Measurements from ENCODE around the gene TMC7.

Gene TMC7

DNA sequence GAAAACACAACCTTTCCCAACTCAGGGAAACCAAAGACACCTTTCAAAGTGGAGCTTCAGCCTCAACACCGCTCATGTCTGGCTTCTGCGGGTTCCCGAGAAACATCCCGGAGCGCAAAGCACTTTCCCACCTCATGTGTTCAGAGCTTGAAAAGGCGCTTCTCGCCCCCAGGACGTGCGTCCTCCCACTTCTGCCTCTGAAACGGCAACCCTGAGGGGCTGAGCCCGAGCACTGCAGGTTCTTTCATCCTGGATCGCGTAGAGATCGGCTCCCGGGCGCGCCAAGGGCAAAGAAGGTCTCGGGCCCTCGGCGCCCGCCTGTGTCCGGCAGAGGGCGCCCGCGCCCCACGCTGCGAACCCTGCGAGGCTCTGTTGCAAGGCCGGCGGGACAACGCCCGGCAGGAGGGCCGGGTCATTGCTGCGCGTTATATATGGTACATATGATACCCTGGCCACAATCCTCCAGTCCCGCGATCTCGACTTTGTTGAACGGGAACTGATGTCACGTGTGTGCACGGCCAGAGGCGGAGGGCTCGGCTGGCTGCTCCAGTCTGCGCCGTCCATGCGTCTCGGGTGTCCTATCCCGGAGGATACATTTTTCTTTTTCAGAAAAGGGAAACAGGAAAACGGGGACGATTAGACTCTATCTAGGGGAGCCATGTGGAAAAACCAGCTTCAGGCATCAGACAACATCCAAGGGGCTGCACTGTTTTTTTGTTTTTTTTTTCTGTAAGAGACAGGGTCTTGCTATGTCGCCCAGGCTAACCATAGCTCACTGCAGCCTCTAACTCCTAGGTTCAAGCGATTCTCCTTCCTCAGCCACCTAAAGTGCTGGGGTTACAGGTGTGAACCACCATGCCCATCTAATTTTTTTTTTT lies 102.8 kb downstream of the TMC7 start (continued):
- peak; percentile 82 for TF ChIP-seq ZBTB26 (tag by site-specific recombination; optimal IDR thresholded peaks at IDR 0.05)
- no peak for TF ChIP-seq ZNF548 (tag by site-specific recombination; IDR thresholded peaks at IDR 0.05)
- no peak for TF ChIP-seq ZNF555 (tag by site-specific recombination; conservative IDR thresholded peaks at IDR 0.05)
- peak; percentile 54; the same call in 1 of the 2 replicates for TF ChIP-seq BCL11A (tag by site-specific recombination; IDR thresholded peaks at IDR 0.05; ENCODE audit: low read depth)
- peak; percentile 89 for TF ChIP-seq KLF10 (tag by site-specific recombination; IDR thresholded peaks at IDR 0.05)
- peak; percentile 77 for TF ChIP-seq SP7 (tag by site-specific recombination; IDR thresholded peaks at IDR 0.05)
- TF ChIP-seq ZBTB48 (tag by site-specific recombination; IDR thresholded peaks at IDR 0.05), result no peak
- TF ChIP-seq ZNF223 (tag by site-specific recombination; IDR thresholded peaks at IDR 0.05), result no peak
- TF ChIP-seq HOXA7 (CRISPR knock-in tag; IDR thresholded peaks at IDR 0.05; ENCODE audit: borderline replicate concordance), result no peak
- TF ChIP-seq, protein P1, sequence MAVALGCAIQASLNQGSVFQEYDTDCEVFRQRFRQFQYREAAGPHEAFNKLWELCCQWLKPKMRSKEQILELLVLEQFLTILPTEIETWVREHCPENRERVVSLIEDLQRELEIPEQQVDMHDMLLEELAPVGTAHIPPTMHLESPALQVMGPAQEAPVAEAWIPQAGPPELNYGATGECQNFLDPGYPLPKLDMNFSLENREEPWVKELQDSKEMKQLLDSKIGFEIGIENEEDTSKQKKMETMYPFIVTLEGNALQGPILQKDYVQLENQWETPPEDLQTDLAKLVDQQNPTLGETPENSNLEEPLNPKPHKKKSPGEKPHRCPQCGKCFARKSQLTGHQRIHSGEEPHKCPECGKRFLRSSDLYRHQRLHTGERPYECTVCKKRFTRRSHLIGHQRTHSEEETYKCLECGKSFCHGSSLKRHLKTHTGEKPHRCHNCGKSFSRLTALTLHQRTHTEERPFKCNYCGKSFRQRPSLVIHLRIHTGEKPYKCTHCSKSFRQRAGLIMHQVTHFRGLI (tag by site-specific recombination; IDR thresholded peaks at IDR 0.05), result peak; percentile 56
- TF ChIP-seq GLIS1 (tag by site-specific recombination; IDR thresholded peaks at IDR 0.05), result peak; percentile 55; the same call in 1 of the 2 replicates
- TF ChIP-seq MEIS1 (CRISPR knock-in tag; IDR thresholded peaks at IDR 0.05; ENCODE audit: borderline replicate concordance), result no peak
- no peak for TF ChIP-seq ATF2 (tag by site-specific recombination; IDR thresholded peaks at IDR 0.05; ENCODE audit: low read depth)
- TF ChIP-seq KLF8 (tag by site-specific recombination; IDR thresholded peaks at IDR 0.05), result peak; percentile 74
- TF ChIP-seq ZNF433 (tag by site-specific recombination; IDR thresholded peaks at IDR 0.05; ENCODE audit: low read depth), result no peak
- TF ChIP-seq SCRT1 (tag by site-specific recombination; IDR thresholded peaks at IDR 0.05; ENCODE audit: borderline replicate concordance), result 0 out of 2 replicates have a peak, but pooled peaks have one; percentile 25
- TF ChIP-seq YY1 (tag by site-specific recombination; IDR thresholded peaks at IDR 0.05), result 0 out of 2 replicates have a peak, but pooled peaks have one; percentile 53
- no peak for TF ChIP-seq ZBTB7A (tag by site-specific recombination; IDR thresholded peaks at IDR 0.05; ENCODE audit: low read depth)
- peak; percentile 77; the same call in 1 of the 2 replicates for TF ChIP-seq ZNF600 (tag by site-specific recombination; IDR thresholded peaks at IDR 0.05)
- TF ChIP-seq, protein P2, sequence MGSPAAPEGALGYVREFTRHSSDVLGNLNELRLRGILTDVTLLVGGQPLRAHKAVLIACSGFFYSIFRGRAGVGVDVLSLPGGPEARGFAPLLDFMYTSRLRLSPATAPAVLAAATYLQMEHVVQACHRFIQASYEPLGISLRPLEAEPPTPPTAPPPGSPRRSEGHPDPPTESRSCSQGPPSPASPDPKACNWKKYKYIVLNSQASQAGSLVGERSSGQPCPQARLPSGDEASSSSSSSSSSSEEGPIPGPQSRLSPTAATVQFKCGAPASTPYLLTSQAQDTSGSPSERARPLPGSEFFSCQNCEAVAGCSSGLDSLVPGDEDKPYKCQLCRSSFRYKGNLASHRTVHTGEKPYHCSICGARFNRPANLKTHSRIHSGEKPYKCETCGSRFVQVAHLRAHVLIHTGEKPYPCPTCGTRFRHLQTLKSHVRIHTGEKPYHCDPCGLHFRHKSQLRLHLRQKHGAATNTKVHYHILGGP (tag by site-specific recombination; IDR thresholded peaks at IDR 0.05), result no peak
- no peak for TF ChIP-seq ZNF521 (tag by site-specific recombination; IDR thresholded peaks at IDR 0.05)
- TF ChIP-seq ZNF513 (tag by site-specific recombination; IDR thresholded peaks at IDR 0.05), result no peak
- no peak for TF ChIP-seq ZBTB11 (tag by site-specific recombination; conservative IDR thresholded peaks at IDR 0.05; ENCODE audit: low read depth)
- TF ChIP-seq, protein P3, sequence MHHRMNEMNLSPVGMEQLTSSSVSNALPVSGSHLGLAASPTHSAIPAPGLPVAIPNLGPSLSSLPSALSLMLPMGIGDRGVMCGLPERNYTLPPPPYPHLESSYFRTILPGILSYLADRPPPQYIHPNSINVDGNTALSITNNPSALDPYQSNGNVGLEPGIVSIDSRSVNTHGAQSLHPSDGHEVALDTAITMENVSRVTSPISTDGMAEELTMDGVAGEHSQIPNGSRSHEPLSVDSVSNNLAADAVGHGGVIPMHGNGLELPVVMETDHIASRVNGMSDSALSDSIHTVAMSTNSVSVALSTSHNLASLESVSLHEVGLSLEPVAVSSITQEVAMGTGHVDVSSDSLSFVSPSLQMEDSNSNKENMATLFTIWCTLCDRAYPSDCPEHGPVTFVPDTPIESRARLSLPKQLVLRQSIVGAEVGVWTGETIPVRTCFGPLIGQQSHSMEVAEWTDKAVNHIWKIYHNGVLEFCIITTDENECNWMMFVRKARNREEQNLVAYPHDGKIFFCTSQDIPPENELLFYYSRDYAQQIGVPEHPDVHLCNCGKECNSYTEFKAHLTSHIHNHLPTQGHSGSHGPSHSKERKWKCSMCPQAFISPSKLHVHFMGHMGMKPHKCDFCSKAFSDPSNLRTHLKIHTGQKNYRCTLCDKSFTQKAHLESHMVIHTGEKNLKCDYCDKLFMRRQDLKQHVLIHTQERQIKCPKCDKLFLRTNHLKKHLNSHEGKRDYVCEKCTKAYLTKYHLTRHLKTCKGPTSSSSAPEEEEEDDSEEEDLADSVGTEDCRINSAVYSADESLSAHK (tag by site-specific recombination; IDR thresholded peaks at IDR 0.05), result peak; percentile 37; the same call in 1 of the 2 replicates
- TF ChIP-seq ZNF768 (tag by site-specific recombination; IDR thresholded peaks at IDR 0.05), result peak; percentile 35; the same call in 1 of the 2 replicates

Data from HEK293 (cell line).